Liver (tissue), 9 donors: ENCODE measurements around the gene RNF220. TPM values are rescaled to one million over a fixed set of nuclear protein-coding genes. Genes with fewer than 3 reads are reported as not detected.
"Not testable (repeated sequence)": the region's sequence is repeated elsewhere in the genome, so short reads cannot be mapped to it uniquely, and the experiment has no call there.

Experiments used
- DNase-seq: peaks from one replicate; pipeline ENCODE4 v3.0.0-alpha.2; 2017; ENCODE audit warnings: low spot score
- H3K27ac ChIP-seq, 2 donors: one replicate each; pipeline ENCODE4 v1.7.0; 2013; ENCODE audit warnings: inconsistent platforms in 2 of 2, low read length in 2 of 2, control low read depth in 1 of 2, low read depth in 1 of 2, mild to moderate bottlenecking in 1 of 2
- H3K27me3 ChIP-seq, 4 donors: one replicate each; pipeline versions ENCODE4 v1.6.1 to v1.7.0; 2013; ENCODE audit warnings: low read length in 3 of 4, inconsistent platforms in 1 of 4, mild to moderate bottlenecking in 1 of 4, moderate library complexity in 1 of 4; ENCODE audit not compliant: control insufficient read depth in 4 of 4, insufficient read depth in 4 of 4
- H3K36me3 ChIP-seq, 4 donors: one replicate each; pipeline versions ENCODE4 v1.6.1 to v1.7.0; 2013; ENCODE audit warnings: low read length in 3 of 4, mild to moderate bottlenecking in 3 of 4, low read depth in 1 of 4, moderate library complexity in 1 of 4; ENCODE audit not compliant: control insufficient read depth in 4 of 4, insufficient read depth in 3 of 4
- H3K4me1 ChIP-seq, 4 donors: one replicate each; pipeline versions ENCODE4 v1.6.1 to v1.7.0; 2013; ENCODE audit warnings: low read length in 3 of 4, mild to moderate bottlenecking in 3 of 4, moderate library complexity in 1 of 4; ENCODE audit not compliant: control insufficient read depth in 4 of 4, insufficient read depth in 4 of 4
- H3K4me3 ChIP-seq, 3 donors: one replicate each; pipeline versions ENCODE4 v1.6.1 to v1.7.0; 2013; ENCODE audit warnings: low read length in 3 of 3, control low read depth in 1 of 3, low read depth in 1 of 3, mild to moderate bottlenecking in 1 of 3
- H3K9ac ChIP-seq, 2 donors: one replicate each; pipeline ENCODE4 v1.7.0; 2013; ENCODE audit warnings: low read length in 2 of 2, mild to moderate bottlenecking in 2 of 2, moderate library complexity in 2 of 2, control low read depth in 1 of 2, low read depth in 1 of 2
- H3K9me3 ChIP-seq, 4 donors: one replicate each; pipeline versions ENCODE4 v1.6.1 to v1.7.0; 2013; ENCODE audit warnings: low read length in 3 of 4; ENCODE audit not compliant: control insufficient read depth in 4 of 4
- FOXA1 ChIP-seq: IDR thresholded peaks from 2 replicates; pipeline ENCODE4 v1.6.1; 2016; ENCODE audit warnings: antibody characterized with exemption
- FOXA2 ChIP-seq: IDR thresholded peaks from 2 replicates; pipeline ENCODE4 v1.6.1; 2016; ENCODE audit warnings: antibody characterized with exemption
- HNF4G ChIP-seq: IDR thresholded peaks from 2 replicates; pipeline ENCODE4 v1.6.1; 2016; ENCODE audit warnings: antibody characterized with exemption
- NR2F2 ChIP-seq: IDR thresholded peaks from 2 replicates; pipeline ENCODE4 v1.6.1; 2016; ENCODE audit warnings: antibody characterized with exemption
- SP1 ChIP-seq: IDR thresholded peaks from 2 replicates; pipeline ENCODE4 v1.6.1; 2018; ENCODE audit warnings: antibody characterized with exemption, mild to moderate bottlenecking
- YY1 ChIP-seq: IDR thresholded peaks from 2 replicates; pipeline ENCODE4 v1.6.1; 2016; ENCODE audit warnings: antibody characterized with exemption, mild to moderate bottlenecking
- WGBS: extraction: QIAGEN DNeasy Blood & Tissue Kit; methylation state at CpG from one replicate; pipeline ENCODE4 v1.1.7; 2013; 5-methylcytosine and 5-hydroxymethylcytosine counted together
- polyA plus RNA-seq, 2 donors: library from polyadenylated mRNA; stranded (reverse) in 1 of 2; unstranded in 1 of 2; fragments of 200-250 nt in 1 of 2; fragments of >200 nt in 1 of 2; fragmentation: Nextera tagmentation in 1 of 2; extraction: Ambion mirVana in 1 of 2; gene quantifications; one replicate each; pipeline versions ENCODE4 v1.2.1 to v1.2.3, GENCODE V29; 2013 to 2015
- total RNA-seq, 2 donors: library from RNA; depleted of rRNA; stranded (reverse); fragments of >200 nt; gene quantifications; one replicate each; pipeline ENCODE4 v1.2.3, GENCODE V29; 2014
- TF ChIP-seq, protein P1 (sequence below): IDR thresholded peaks from 2 replicates; pipeline ENCODE4 v1.6.1; 2016; ENCODE audit warnings: antibody characterized with exemption
- TF ChIP-seq, protein P2 (sequence below): IDR thresholded peaks from 2 replicates; pipeline ENCODE4 v1.6.1; 2016; ENCODE audit warnings: antibody characterized with exemption
- TF ChIP-seq, protein P3 (sequence below): IDR thresholded peaks from 2 replicates; pipeline ENCODE4 v1.6.1; 2016; ENCODE audit warnings: antibody characterized with exemption, mild to moderate bottlenecking
- TF ChIP-seq, protein P4 (sequence below): fragments of 150-350 bp; IDR thresholded peaks from 2 replicates; pipeline ENCODE4 v1.5.1; 2017; ENCODE audit warnings: improper control_type of control experiment, low read depth, low read length; ENCODE audit not compliant: missing input control
- donor health status: healthy.
- donor health status: healthy.
- donor health status: healthy.
- donor health status: healthy.
- donor health status: healthy.

Gene RNF220
- total and polyA plus RNA-seq, 4 donors = 18.2 to 35.8 (median 26.1) TPM

DNA sequence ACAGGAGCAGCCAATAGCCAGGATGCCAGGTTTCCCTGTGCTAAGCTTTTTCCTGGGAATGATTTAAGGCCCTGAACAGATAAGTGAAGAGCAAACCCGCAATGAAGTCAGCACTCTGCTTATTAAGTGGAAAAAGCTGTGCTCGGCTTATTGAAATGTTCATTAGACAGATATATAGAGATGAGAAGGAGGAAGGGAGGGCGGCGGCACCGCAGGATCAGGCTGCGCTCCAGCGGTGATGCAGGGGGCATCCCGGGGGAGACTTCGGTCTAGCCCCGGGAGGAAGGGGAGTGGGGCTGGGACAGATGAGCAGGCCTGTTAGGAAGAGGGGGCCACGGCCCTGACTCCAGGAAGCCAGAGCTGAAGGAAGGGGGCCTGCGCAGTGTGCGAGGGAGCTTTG, 154.3 kb downstream of the RNF220 start (continued):
- TF ChIP-seq, protein P1, sequence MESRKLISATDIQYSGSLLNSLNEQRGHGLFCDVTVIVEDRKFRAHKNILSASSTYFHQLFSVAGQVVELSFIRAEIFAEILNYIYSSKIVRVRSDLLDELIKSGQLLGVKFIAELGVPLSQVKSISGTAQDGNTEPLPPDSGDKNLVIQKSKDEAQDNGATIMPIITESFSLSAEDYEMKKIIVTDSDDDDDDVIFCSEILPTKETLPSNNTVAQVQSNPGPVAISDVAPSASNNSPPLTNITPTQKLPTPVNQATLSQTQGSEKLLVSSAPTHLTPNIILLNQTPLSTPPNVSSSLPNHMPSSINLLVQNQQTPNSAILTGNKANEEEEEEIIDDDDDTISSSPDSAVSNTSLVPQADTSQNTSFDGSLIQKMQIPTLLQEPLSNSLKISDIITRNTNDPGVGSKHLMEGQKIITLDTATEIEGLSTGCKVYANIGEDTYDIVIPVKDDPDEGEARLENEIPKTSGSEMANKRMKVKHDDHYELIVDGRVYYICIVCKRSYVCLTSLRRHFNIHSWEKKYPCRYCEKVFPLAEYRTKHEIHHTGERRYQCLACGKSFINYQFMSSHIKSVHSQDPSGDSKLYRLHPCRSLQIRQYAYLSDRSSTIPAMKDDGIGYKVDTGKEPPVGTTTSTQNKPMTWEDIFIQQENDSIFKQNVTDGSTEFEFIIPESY = no peak
- TF ChIP-seq, protein P2, sequence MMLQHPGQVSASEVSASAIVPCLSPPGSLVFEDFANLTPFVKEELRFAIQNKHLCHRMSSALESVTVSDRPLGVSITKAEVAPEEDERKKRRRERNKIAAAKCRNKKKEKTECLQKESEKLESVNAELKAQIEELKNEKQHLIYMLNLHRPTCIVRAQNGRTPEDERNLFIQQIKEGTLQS = no peak

DNA sequence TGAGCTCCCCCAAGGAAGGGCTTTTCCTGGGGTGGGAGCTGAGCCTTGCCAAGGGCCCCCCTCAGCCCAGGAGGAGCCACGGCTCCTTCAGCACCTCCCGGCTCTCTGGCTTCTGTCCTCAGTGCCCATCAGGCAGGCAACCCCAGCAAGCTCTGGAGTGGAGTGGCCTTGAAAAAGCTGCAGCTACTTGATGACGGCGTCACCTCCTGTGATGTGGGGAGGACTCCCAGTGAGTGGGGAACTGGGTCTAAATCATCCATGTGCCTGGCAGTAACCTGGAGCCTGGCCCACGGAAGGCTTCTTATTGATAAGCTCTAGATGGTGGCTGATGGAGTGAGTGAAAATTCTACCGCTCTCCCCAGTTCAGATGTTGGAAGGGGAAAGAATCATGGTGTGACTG, 154.9 kb downstream of the RNF220 start:
- Histone ChIP-seq H3K36me3 (no peaks in the 10 kb centered on the region), H3K27me3 (peaks cover 0 to 2% (median 0%) of the 10 kb centered on the region in 4 donors), H3K9me3 (no peaks in the 10 kb centered on the region), H3K9ac (no peak overlapping the region), H3K27ac (no peak overlapping the region), H3K4me1 (no peaks in the 10 kb centered on the region), H3K4me3 (no peak overlapping the region)
- 88% methylated on average over 6 of the region's 6 CpGs for WGBS
- TF ChIP-seq SP1 (no peak), YY1 (no peak), FOXA2 (no peak)
- TF ChIP-seq, protein P3, sequence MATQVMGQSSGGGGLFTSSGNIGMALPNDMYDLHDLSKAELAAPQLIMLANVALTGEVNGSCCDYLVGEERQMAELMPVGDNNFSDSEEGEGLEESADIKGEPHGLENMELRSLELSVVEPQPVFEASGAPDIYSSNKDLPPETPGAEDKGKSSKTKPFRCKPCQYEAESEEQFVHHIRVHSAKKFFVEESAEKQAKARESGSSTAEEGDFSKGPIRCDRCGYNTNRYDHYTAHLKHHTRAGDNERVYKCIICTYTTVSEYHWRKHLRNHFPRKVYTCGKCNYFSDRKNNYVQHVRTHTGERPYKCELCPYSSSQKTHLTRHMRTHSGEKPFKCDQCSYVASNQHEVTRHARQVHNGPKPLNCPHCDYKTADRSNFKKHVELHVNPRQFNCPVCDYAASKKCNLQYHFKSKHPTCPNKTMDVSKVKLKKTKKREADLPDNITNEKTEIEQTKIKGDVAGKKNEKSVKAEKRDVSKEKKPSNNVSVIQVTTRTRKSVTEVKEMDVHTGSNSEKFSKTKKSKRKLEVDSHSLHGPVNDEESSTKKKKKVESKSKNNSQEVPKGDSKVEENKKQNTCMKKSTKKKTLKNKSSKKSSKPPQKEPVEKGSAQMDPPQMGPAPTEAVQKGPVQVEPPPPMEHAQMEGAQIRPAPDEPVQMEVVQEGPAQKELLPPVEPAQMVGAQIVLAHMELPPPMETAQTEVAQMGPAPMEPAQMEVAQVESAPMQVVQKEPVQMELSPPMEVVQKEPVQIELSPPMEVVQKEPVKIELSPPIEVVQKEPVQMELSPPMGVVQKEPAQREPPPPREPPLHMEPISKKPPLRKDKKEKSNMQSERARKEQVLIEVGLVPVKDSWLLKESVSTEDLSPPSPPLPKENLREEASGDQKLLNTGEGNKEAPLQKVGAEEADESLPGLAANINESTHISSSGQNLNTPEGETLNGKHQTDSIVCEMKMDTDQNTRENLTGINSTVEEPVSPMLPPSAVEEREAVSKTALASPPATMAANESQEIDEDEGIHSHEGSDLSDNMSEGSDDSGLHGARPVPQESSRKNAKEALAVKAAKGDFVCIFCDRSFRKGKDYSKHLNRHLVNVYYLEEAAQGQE = no peak
- TF ChIP-seq, protein P4, sequence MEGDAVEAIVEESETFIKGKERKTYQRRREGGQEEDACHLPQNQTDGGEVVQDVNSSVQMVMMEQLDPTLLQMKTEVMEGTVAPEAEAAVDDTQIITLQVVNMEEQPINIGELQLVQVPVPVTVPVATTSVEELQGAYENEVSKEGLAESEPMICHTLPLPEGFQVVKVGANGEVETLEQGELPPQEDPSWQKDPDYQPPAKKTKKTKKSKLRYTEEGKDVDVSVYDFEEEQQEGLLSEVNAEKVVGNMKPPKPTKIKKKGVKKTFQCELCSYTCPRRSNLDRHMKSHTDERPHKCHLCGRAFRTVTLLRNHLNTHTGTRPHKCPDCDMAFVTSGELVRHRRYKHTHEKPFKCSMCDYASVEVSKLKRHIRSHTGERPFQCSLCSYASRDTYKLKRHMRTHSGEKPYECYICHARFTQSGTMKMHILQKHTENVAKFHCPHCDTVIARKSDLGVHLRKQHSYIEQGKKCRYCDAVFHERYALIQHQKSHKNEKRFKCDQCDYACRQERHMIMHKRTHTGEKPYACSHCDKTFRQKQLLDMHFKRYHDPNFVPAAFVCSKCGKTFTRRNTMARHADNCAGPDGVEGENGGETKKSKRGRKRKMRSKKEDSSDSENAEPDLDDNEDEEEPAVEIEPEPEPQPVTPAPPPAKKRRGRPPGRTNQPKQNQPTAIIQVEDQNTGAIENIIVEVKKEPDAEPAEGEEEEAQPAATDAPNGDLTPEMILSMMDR = no peak
- DNase-seq = no peak

DNA sequence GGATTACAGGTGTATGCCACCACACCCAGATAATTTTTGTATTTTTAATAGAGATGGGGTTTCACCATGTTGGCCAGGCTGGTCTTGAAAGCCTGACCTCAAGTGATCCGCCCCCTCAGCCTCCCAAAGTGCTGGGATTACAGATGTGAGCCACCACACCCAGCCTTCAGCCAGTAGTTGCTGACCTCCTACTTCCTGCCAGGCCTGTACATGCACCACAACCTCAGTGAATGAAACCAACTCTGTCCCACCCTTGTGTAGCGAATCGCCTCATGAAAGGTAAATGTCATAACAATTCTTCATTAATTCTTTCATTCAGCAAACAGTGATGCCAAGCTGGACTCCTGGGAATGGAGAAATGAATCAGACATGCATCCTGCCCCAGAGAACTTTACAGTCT, 155.6 kb downstream of the RNF220 start:
- H3K36me3 ChIP-seq, H3K27me3 ChIP-seq, H3K4me1 ChIP-seq, H3K4me3 ChIP-seq, H3K9ac ChIP-seq, DNase-seq, H3K27ac ChIP-seq, H3K9me3 ChIP-seq: not testable (repeated sequence)
- WGBS = 90% methylated on average over 3 of the region's 3 CpGs

DNA sequence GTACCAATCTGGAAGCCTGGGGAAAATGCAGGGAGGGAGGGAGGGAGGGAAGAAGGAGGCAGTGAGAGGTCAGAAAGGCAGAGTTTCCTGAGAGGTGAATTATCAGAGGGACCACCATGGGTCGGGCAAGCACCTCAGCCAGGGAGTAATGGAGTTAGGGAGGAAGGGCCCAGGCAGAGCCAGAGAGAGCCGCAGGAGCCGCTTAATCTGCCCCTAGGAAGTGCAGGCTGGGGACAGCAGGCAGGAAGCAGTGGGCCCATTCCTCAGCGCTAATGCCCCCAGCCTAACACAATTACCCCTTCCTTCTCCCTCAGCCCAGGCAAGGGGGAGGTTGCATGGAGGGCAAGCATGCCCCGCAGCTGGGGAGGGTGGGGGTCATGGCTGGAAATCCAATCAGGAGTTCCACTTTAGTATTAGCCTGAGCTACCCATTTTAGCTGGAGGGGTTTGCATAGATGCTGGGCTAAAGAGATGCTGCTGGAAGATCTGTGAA, 160.2 kb downstream of the RNF220 start:
- no peak overlapping the region for H3K9ac ChIP-seq
- 68% methylated on average over 5 of the region's 5 CpGs for WGBS
- no peak for TF ChIP-seq FOXA1
- TF ChIP-seq, protein P4 = no peak
- TF ChIP-seq HNF4G = no peak
- no peak for TF ChIP-seq NR2F2
- no peak for TF ChIP-seq YY1
- no peaks in the 10 kb centered on the region for H3K27me3 ChIP-seq
- no peak for DNase-seq
- no peak overlapping the region for H3K27ac ChIP-seq
- H3K36me3 ChIP-seq = no peaks in the 10 kb centered on the region
- H3K9me3 ChIP-seq = no peaks in the 10 kb centered on the region
- H3K4me1 ChIP-seq = no peaks in the 10 kb centered on the region
- H3K4me3 ChIP-seq = no peak overlapping the region
